Measurements from ENCODE around the gene DKC1. TPM values are rescaled to one million over a fixed set of nuclear protein-coding genes. Genes with fewer than 3 reads are reported as not detected.

DKC1 gene
- total and polyA plus RNA-seq, 2 experiments from 2014 or later = 120 to 165 TPM

- no peaks in the 10 kb centered on the region for H3K36me3 ChIP-seq (ENCODE audit: insufficient read depth)
- no peaks in the 10 kb centered on the region for H3K79me2 ChIP-seq (replicated peaks; ENCODE audit: insufficient read depth)
- no peak overlapping the region for H3K4me3 ChIP-seq
- no peak overlapping the region for H3K27ac ChIP-seq (ENCODE audit: low read depth)
- Mint-ChIP-seq H3K4me1 (peaks cover 30% of the 10 kb centered on the region), H3K27ac (no peak overlapping the region), H3K4me3 (no peak overlapping the region), H3K36me3 (ENCODE audit: low read depth) (peaks cover 3% of the 10 kb centered on the region; the same call in 2 of the 3 replicates), H3K9me3 (no peaks in the 10 kb centered on the region), H3K27me3 (ENCODE audit: insufficient read depth, low read depth, poor library complexity) (peaks cover 4% of the 10 kb centered on the region)
- no peak overlapping the region for H2AFZ ChIP-seq
- peaks cover 6% of the 10 kb centered on the region; the same call in 1 of the 2 replicates for H3K4me1 ChIP-seq (ENCODE audit: insufficient read depth)
- no peak for ATAC-seq
- no peaks in the 10 kb centered on the region for H3K9me2 ChIP-seq (ENCODE audit: insufficient read depth)
- 0 out of 2 replicates have a peak, but pooled peaks cover 4% of the 10 kb centered on the region for H3F3A ChIP-seq (replicated peaks; ENCODE audit: low read depth)
- TF ChIP-seq, protein P1, sequence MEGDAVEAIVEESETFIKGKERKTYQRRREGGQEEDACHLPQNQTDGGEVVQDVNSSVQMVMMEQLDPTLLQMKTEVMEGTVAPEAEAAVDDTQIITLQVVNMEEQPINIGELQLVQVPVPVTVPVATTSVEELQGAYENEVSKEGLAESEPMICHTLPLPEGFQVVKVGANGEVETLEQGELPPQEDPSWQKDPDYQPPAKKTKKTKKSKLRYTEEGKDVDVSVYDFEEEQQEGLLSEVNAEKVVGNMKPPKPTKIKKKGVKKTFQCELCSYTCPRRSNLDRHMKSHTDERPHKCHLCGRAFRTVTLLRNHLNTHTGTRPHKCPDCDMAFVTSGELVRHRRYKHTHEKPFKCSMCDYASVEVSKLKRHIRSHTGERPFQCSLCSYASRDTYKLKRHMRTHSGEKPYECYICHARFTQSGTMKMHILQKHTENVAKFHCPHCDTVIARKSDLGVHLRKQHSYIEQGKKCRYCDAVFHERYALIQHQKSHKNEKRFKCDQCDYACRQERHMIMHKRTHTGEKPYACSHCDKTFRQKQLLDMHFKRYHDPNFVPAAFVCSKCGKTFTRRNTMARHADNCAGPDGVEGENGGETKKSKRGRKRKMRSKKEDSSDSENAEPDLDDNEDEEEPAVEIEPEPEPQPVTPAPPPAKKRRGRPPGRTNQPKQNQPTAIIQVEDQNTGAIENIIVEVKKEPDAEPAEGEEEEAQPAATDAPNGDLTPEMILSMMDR (conservative IDR thresholded peaks at IDR 0.05; ENCODE audit: low read depth in 2 of 2) = no peak
- TF ChIP-seq NANOG (IDR thresholded peaks at IDR 0.05; ENCODE audit: borderline replicate concordance) (no peak), ZNF331 (CRISPR knock-in tag; IDR thresholded peaks at IDR 0.05; ENCODE audit: low read depth) (no peak), POLR2AphosphoS5 (IDR thresholded peaks at IDR 0.05; ENCODE audit: low read depth) (no peak), ETS1 (IDR thresholded peaks at IDR 0.05) (no peak), ZNF462 (CRISPR knock-in tag; IDR thresholded peaks at IDR 0.05) (no peak), CREB1 (CRISPR knock-in tag; IDR thresholded peaks at IDR 0.05; ENCODE audit: low read depth) (no peak), JUNB (IDR thresholded peaks at IDR 0.05; ENCODE audit: unreplicated experiment) (no peak), ZNF114 (CRISPR knock-in tag; IDR thresholded peaks at IDR 0.05) (no peak), REST (IDR thresholded peaks at IDR 0.05; ENCODE audit: unreplicated experiment) (no peak), EZH2phosphoT487 (IDR thresholded peaks at IDR 0.05; ENCODE audit: unreplicated experiment) (no peak), EZH2 (IDR thresholded peaks at IDR 0.05; ENCODE audit: low read depth, unreplicated experiment) (no peak), STAT1 (IDR thresholded peaks at IDR 0.05; ENCODE audit: unreplicated experiment) (no peak)
- no peak for DNase-seq (ENCODE audit: low spot score)
- H3K27me3 ChIP-seq (ENCODE audit: insufficient read depth) = no peaks in the 10 kb centered on the region
- H4K20me1 ChIP-seq (replicated peaks; ENCODE audit: insufficient read depth) = no peaks in the 10 kb centered on the region
- no peak overlapping the region for H3K4me2 ChIP-seq
Observed at GRCh38 chrX:154824638-154825037, 62.0 kb downstream of the DKC1 start.

Data from GM23338 (cell line).